HepG2 (cell line): ENCODE measurements around the gene DCTN3. TPM values are rescaled to one million over a fixed set of nuclear protein-coding genes. Genes with fewer than 3 reads are reported as not detected.

Source experiments
- KAT8 ChIP-seq: IDR thresholded peaks from 2 replicates; pipeline ENCODE4 v1.6.1; 2016; ENCODE audit warnings: missing genetic modification reagents, missing compliant biosample characterization
- SSRP1 ChIP-seq: IDR thresholded peaks from 2 replicates; pipeline ENCODE4 v1.6.1; 2016; ENCODE audit warnings: control low read depth
- polyA plus RNA-seq, 8 experiments: library from polyadenylated mRNA; depleted of rRNA in 3 of 8; stranded (reverse) in 7 of 8; unstranded in 1 of 8; fragments of >200 nt; fragmentation: Illumina TruSeq in 4 of 8; extraction: Trizol in 4 of 8; gene quantifications; 2 replicates each; pipeline versions ENCODE4 v1.2.1 to v1.2.3, GENCODE V29; 2011 to 2016; ENCODE audit warnings: low read depth in 4 of 8, missing spikeins in 1 of 8, mixed read lengths in 1 of 8; ENCODE audit not compliant: insufficient read depth in 1 of 8
- total RNA-seq, 5 experiments: library from RNA; depleted of rRNA; stranded (reverse); fragments of >200 nt; fragmentation: Illumina TruSeq; extraction: Trizol; gene quantifications; 2 replicates each; pipeline ENCODE4 v1.2.3, GENCODE V29; 2016; ENCODE audit warnings: low read depth in 1 of 5
- TF ChIP-seq, protein P1 (sequence below): sonication (generic); formaldehyde crosslinking; IDR thresholded peaks from 2 replicates; pipeline ENCODE4 v1.4.0; 2020; ENCODE audit warnings: mild to moderate bottlenecking, missing genetic modification reagents
- TF ChIP-seq, protein P2 (sequence below): sonication (generic); formaldehyde crosslinking; IDR thresholded peaks from 2 replicates; pipeline ENCODE4 v1.5.1; 2020; ENCODE audit warnings: mild to moderate bottlenecking, missing genetic modification reagents, moderate library complexity

The DCTN3 gene
- total and polyA plus RNA-seq, 2 of the 13 experiments (the other 11 are each of a cell fraction or from before 2014, with no cell fraction given), result 27.4 to 34.5 TPM

DNA sequence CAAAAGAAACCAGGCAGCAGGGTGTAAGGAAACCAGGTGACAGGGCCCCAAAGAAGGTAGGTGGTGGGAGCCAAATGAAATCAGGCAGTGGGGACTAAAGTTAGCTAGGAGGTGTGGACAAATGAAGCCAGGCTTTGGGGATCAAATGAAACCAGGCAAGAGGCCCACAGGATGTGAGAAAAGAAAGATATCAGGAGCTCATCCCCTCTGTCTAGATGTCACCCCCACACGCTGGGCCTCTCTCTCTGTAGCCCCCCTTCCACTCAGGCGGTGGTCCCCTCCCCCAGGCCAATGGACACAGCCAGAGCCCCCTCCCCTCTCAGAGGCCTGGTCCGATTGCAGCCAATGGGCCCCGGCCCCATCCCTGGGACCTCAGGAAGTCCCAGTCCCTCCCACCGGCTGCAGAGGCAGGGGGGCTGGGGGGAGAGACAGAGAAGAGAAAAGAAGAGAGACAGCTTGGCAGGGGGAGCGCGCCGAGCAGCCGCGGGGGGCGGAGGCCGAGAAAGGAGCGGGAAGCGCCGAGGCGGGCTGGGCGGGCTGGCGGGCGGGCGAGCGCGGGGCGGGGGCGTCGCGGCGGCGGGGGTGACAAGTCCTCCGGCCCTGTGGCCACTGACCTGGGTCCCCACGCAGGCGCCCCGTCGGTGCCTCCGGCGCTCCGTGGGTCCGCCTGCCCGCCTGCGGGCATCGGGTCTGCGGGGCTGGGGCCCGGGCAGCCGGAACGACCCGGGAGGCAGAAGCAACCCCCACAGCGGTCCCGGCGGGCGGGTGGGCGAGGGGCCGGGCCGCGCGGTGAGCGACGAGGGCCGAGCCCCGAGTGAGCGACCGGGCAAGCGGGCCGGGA is 42.7 kb downstream of the DCTN3 start (continued):
- TF ChIP-seq, protein P1, sequence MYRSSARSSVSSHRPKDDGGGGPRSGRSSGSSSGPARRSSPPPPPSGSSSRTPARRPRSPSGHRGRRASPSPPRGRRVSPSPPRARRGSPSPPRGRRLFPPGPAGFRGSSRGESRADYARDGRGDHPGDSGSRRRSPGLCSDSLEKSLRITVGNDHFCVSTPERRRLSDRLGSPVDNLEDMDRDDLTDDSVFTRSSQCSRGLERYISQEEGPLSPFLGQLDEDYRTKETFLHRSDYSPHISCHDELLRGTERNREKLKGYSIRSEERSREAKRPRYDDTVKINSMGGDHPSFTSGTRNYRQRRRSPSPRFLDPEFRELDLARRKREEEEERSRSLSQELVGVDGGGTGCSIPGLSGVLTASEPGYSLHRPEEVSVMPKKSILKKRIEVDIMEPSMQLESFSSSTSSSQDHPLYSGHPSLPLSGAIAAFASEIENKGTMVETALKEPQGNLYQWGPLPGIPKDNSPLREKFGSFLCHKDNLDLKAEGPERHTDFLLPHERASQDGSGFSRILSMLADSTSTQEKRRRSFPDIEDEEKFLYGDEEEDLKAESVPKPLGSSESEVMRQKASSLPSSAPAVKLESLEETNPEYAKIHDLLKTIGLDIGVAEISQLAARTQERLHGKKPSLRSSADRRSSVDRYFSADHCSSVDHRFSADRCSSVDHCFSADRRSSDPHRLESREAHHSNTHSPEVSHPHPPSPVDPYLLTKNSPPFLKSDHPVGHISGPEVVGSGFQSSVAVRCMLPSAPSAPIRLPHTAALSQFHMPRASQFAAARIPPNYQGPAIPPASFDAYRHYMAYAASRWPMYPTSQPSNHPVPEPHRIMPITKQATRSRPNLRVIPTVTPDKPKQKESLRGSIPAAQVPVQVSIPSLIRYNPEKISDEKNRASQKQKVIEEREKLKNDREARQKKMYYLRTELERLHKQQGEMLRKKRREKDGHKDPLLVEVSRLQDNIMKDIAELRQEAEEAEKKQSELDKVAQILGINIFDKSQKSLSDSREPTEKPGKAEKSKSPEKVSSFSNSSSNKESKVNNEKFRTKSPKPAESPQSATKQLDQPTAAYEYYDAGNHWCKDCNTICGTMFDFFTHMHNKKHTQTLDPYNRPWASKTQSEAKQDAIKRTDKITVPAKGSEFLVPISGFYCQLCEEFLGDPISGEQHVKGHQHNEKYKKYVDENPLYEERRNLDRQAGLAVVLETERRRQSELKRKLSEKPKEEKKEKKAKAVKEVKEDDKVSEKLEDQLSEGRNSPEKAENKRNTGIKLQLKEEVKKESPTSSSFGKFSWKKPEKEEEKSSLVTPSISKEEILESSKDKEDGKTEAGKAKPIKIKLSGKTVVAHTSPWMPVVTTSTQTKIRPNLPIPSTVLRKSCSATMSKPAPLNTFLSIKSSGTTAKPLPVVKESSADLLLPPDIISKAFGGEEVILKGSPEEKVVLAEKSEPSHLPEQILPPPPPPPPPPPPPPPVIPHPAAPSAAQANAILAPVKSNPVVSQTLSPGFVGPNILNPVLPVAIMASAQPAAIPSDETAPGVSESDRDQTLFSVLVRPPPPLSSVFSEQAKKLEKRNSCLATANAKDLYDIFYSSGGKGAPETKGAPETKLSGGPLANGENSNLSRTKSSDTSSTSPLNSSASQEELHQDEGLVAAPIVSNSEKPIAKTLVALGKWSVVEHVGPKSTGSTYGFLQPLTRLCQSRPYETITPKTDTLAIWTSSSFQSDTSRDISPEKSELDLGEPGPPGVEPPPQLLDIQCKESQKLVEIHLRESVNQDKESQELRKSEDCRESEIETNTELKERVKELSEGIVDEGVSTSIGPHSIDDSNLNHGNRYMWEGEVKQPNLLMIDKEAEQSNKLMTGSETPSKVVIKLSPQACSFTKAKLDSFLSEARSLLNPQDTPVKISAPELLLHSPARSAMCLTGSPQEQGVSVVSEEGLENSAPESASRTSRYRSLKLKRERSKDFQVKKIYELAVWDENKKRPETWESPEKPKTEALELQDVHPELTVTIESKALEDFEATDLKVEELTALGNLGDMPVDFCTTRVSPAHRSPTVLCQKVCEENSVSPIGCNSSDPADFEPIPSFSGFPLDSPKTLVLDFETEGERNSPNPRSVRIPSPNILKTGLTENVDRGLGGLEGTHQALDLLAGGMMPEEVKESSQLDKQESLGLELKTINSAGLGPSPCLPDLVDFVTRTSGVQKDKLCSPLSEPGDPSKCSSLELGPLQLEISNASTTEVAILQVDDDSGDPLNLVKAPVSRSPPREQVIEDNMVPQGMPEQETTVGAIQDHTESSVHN (CRISPR knock-in tag), result no peak
- TF ChIP-seq SSRP1 (CRISPR knock-in tag), result no peak
- TF ChIP-seq, protein P2, sequence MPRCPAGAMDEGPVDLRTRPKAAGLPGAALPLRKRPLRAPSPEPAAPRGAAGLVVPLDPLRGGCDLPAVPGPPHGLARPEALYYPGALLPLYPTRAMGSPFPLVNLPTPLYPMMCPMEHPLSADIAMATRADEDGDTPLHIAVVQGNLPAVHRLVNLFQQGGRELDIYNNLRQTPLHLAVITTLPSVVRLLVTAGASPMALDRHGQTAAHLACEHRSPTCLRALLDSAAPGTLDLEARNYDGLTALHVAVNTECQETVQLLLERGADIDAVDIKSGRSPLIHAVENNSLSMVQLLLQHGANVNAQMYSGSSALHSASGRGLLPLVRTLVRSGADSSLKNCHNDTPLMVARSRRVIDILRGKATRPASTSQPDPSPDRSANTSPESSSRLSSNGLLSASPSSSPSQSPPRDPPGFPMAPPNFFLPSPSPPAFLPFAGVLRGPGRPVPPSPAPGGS (CRISPR knock-in tag), result no peak
- no peak for TF ChIP-seq KAT8
